Endothelial cell of umbilical vein (primary cell): ENCODE data around the gene DGKH. TPM values are rescaled to one million over a fixed set of nuclear protein-coding genes. Genes with fewer than 3 reads are reported as not detected.

Experiments used
- BruUV-seq: library from RNA; stranded (reverse); fragments of 400-500 nt; replicated peaks from 2 replicates; lab custom pipeline; 2021; lab: Mats Ljungman, UMichigan
- CTCF ChIA-PET: fragments of 300-600, 350-600 bp; sonication (Branson Sonifier 250); formaldehyde crosslinking; loops from one replicate; lab custom pipeline; 2021; ENCODE audit warnings: antibody characterized with exemption, inconsistent platforms; lab: Charles Lee
- POLR2A ChIA-PET: fragments of 300-600, 350-600 bp; sonication (Branson Sonifier 250); formaldehyde crosslinking; loops from one replicate; lab custom pipeline; 2021; ENCODE audit warnings: antibody characterized with exemption, inconsistent platforms; lab: Charles Lee
- DNase-seq: peaks from one replicate; pipeline ENCODE4 v3.0.0-alpha.2; 2011; ENCODE audit warnings: low read depth, low spot score
- FAIRE-seq: peaks from 2 replicates; lab custom pipeline; 2011; peaks lifted over from hg19 to GRCh38; lab: Jason Lieb, UNC
- H2AFZ ChIP-seq: 2 replicates; pipeline ENCODE4 v1.6.0; 2012; ENCODE audit warnings: low read depth, low read length, control low read depth, inconsistent platforms
- H3K27ac ChIP-seq: 2 replicates; pipeline ENCODE4 v1.5.1; 2011; ENCODE audit warnings: low read depth, mild to moderate bottlenecking, control low read depth, low read length, moderate library complexity; ENCODE audit not compliant: insufficient read depth
- H3K27me3 ChIP-seq, 2 experiments: 2 replicates each; pipeline versions ENCODE4 v1.6.0 to v1.6.1; 2011; ENCODE audit warnings: low read length in 2 of 2, mixed read lengths in 1 of 2; ENCODE audit not compliant: control insufficient read depth in 2 of 2, insufficient read depth in 2 of 2
- H3K36me3 ChIP-seq, 2 experiments: 2 replicates in 1 of 2; 3 replicates in 1 of 2; pipeline ENCODE4 v1.5.1; 2011; ENCODE audit warnings: low read length in 2 of 2, mild to moderate bottlenecking in 1 of 2, moderate library complexity in 1 of 2; ENCODE audit not compliant: control insufficient read depth in 2 of 2, insufficient read depth in 2 of 2; ENCODE audit errors: extremely low read depth in 1 of 2
- H3K4me1 ChIP-seq: 3 replicates; pipeline ENCODE4 v1.5.1; 2011; ENCODE audit warnings: mild to moderate bottlenecking, low read length; ENCODE audit not compliant: control insufficient read depth, insufficient read depth; ENCODE audit errors: extremely low read depth
- H3K4me2 ChIP-seq: 2 replicates; pipeline ENCODE4 v1.6.1; 2011; ENCODE audit warnings: low read length, control low read depth, mixed read lengths; ENCODE audit not compliant: insufficient read depth
- H3K4me3 ChIP-seq, 3 experiments: fragments of 200-600 bp in 1 of 3; sonication (generic), shearing (Covaris generic) in 1 of 3; replicated peaks in 1 of 3; 2 replicates each; pipeline ENCODE4 v1.5.1; 2011 to 2016; ENCODE audit warnings: control low read depth in 3 of 3, low read length in 3 of 3, mild to moderate bottlenecking in 2 of 3, inconsistent platforms in 1 of 3, low read depth in 1 of 3, moderate library complexity in 1 of 3; ENCODE audit not compliant: insufficient read depth in 1 of 3
- H3K79me2 ChIP-seq: 2 replicates; pipeline ENCODE4 v1.6.0; 2012; ENCODE audit warnings: low read length, inconsistent platforms; ENCODE audit not compliant: control insufficient read depth, insufficient read depth
- H3K9ac ChIP-seq: replicated peaks from 2 replicates; pipeline ENCODE3; 2011; ENCODE audit warnings: low read length, control low read depth; ENCODE audit not compliant: insufficient read depth; ENCODE audit errors: extremely low read depth
- H3K9me1 ChIP-seq: replicated peaks from 3 replicates; pipeline ENCODE4 v1.6.0; 2011; ENCODE audit warnings: mild to moderate bottlenecking, low read length; ENCODE audit not compliant: control insufficient read depth, insufficient read depth; ENCODE audit errors: extremely low read depth
- H3K9me3 ChIP-seq: replicated peaks from 2 replicates; pipeline ENCODE4 v1.5.1; 2012; ENCODE audit warnings: low read length, inconsistent platforms; ENCODE audit not compliant: control insufficient read depth, insufficient read depth
- H4K20me1 ChIP-seq: replicated peaks from 2 replicates; pipeline ENCODE3; 2011; ENCODE audit warnings: mild to moderate bottlenecking, low read length; ENCODE audit not compliant: control insufficient read depth, insufficient read depth; ENCODE audit errors: extremely low read depth
- CTCF ChIP-seq, 2 donors: IDR thresholded peaks; 1 replicate in 1 of 2; 2 replicates in 1 of 2; pipeline ENCODE4 v1.5.1; 2011; ENCODE audit warnings: low read length in 2 of 2, mild to moderate bottlenecking in 2 of 2, moderate library complexity in 2 of 2, control low read depth in 1 of 2, inconsistent platforms in 1 of 2, low read depth in 1 of 2; ENCODE audit not compliant: insufficient read depth in 1 of 2; ENCODE audit errors: extremely low read depth in 1 of 2
- EZH2 ChIP-seq: IDR thresholded peaks from 2 replicates; pipeline ENCODE4 v1.6.1; 2012; ENCODE audit warnings: borderline replicate concordance, low read depth, mild to moderate bottlenecking, moderate library complexity, low read length, inconsistent platforms; ENCODE audit not compliant: severe bottlenecking
- FOS ChIP-seq: IDR thresholded peaks from 2 replicates; pipeline ENCODE4 v1.6.1; 2011; ENCODE audit warnings: mild to moderate bottlenecking, low read length, moderate library complexity, borderline replicate concordance; ENCODE audit not compliant: insufficient read depth
- GATA2 ChIP-seq: IDR thresholded peaks from 2 replicates; pipeline ENCODE4 v1.7.0; 2011; ENCODE audit warnings: low read depth, mild to moderate bottlenecking, moderate library complexity, mixed read lengths, low read length; ENCODE audit not compliant: insufficient read length, insufficient read depth
- JUN ChIP-seq: IDR thresholded peaks from 2 replicates; pipeline ENCODE4 v1.6.1; 2011; ENCODE audit warnings: borderline replicate concordance, low read depth; ENCODE audit not compliant: insufficient read length, insufficient read depth
- MAX ChIP-seq: IDR thresholded peaks from 2 replicates; pipeline ENCODE4 v1.6.1; 2011; ENCODE audit not compliant: insufficient read depth, insufficient read length
- MYC ChIP-seq: IDR thresholded peaks from one replicate; pipeline ENCODE4 v1.6.1; 2011; ENCODE audit warnings: mild to moderate bottlenecking, low read depth, low read length
- POLR2A ChIP-seq: IDR thresholded peaks from 2 replicates; pipeline ENCODE4 v1.6.1; 2012; ENCODE audit warnings: low read depth, mild to moderate bottlenecking, control low read depth, low read length
- POLR2AphosphoS5 ChIP-seq: IDR thresholded peaks from 2 replicates; pipeline ENCODE4 v1.6.1; 2012; ENCODE audit warnings: low read depth, mild to moderate bottlenecking, control low read depth, low read length, moderate library complexity; ENCODE audit not compliant: insufficient read depth
- dilution Hi-C: fragments of 300-500 bp; cut with MboI; formaldehyde crosslinking; loops from one replicate; pipeline ENCODE4 v1.15.0; 2019; ENCODE audit warnings: low sequenced_read_pairs; ENCODE audit not compliant: extremely low pct_ligation_motif_present
- intact Hi-C: fragments of 100-400 bp; cut with micrococcal nuclease; formaldehyde crosslinking; loops from one replicate; pipeline ENCODE4 v1.10.0; 2022
- polyA plus RNA-seq, 4 experiments: library from polyadenylated mRNA; depleted of rRNA in 3 of 4; stranded (reverse) in 3 of 4; unstranded in 1 of 4; fragments of >200 nt; gene quantifications; 2 replicates each; pipeline versions ENCODE4 v1.2.1 to v1.2.3, GENCODE V29; 2011 to 2012; ENCODE audit warnings: missing spikeins in 1 of 4
- total RNA-seq: library from RNA; stranded (reverse); gene quantifications from 2 replicates; pipeline ENCODE4 v1.2.3, GENCODE V29; 2021

Gene DGKH
- total and polyA plus RNA-seq, 2 donors (not counting 3 experiments of a cell fraction or from before 2014, with no cell fraction given), result 4.1 to 30.1 TPM

GRCh38 chr13:42279986-42280385, 231.5 kb downstream of the DGKH start:
- no TSS peak for BruUV-seq
- POLR2A ChIA-PET, result no interaction called here
- intact Hi-C loops, result no loop called here

More at GRCh38 chr13:42279986-42280385, 231.5 kb downstream of the DGKH start:
- FAIRE-seq (no peak), DNase-seq (peak; percentile 75)
- peak overlapping the region; percentile 31 for H3K4me2 ChIP-seq
- no peaks in the 10 kb centered on the region for H3K9me3 ChIP-seq
- H3K27me3 ChIP-seq, result no peaks in the 10 kb centered on the region
- H2AFZ ChIP-seq, result no peak overlapping the region
- H3K4me1 ChIP-seq, result peaks cover 6% of the 10 kb centered on the region
- TF ChIP-seq MAX, result no peak
- no peak for TF ChIP-seq EZH2
- TF ChIP-seq POLR2A, result no peak
- no peak for TF ChIP-seq CTCF (IDR thresholded peaks at IDR 0.05; ENCODE audit: extremely low read depth in 1 of 2, insufficient read depth in 1 of 2, low read depth in 1 of 2, low read length in 2 of 2)
- TF ChIP-seq MYC, result no peak
- no peak for TF ChIP-seq JUN
- TF ChIP-seq POLR2AphosphoS5, result no peak
- no peak for TF ChIP-seq FOS
- no peak for TF ChIP-seq GATA2
- peaks cover 62% of the 10 kb centered on the region for H3K79me2 ChIP-seq
- dilution Hi-C loops, result no loop called here
- H3K27ac ChIP-seq, result no peak overlapping the region
- no peaks in the 10 kb centered on the region for H3K9me1 ChIP-seq
- H3K4me3 ChIP-seq, result no peak overlapping the region
- no peaks in the 10 kb centered on the region for H3K36me3 ChIP-seq
- H3K9ac ChIP-seq, result no peak overlapping the region
- no peaks in the 10 kb centered on the region for H4K20me1 ChIP-seq
- CTCF ChIA-PET, result interaction anchor here (1.0 kb wide), 1 partner anchor 8 kb away, joined by 3 read pairs; the partner anchor contains the start of gene AKAP11
